ENCODE data around the gene EMILIN1.

EMILIN1 gene

DNA sequence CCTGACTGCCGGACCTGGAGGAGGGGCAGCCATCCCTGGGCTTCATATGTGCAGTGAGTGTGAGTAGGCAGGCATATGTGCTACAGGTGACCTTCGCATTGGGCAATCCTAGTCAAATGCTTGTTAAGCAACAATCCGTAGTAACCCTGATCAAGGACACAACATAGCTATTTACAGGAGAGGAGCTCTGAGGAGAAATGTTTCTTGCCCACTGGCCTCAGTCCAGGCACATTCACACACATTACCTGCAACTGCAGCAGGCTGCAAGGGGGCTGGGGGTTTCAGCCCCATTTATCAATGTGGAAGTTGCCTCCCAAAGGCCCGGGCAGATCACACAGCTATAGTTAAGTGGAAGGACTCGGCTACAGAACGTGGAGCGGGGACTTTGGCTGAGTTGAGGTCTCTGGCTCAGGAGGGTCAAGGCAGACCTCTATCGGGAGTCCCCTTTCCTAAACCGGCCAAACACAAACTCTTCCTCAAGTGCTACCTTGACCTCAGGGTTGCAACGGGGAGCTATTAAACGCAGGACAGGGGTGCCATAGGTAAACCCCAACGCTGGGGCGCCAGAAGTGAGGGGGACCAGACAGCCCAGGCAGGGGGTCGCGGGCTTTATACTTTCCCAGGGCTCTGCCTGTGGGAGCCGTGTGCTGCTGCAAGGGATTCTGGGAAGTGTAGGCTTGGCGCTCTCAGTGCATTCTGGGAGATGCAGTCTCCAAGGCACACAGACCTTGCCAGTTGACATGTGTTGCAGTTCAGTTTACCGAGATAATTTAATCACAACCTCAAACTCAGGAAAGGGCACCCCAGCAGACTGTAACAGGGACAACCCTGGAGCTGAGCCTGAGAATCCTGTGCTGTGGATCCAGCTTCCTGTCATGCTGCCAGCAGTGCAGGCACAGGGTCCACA lies 17.6 kb downstream of the EMILIN1 start:
- no peak overlapping the region for H2BK12ac ChIP-seq (ENCODE audit: low read length in 2 of 2)
- no peak overlapping the region for H3K14ac ChIP-seq (ENCODE audit: low read length in 2 of 2)
- H2BK120ac ChIP-seq (ENCODE audit: low read depth, low read length): no peak overlapping the region
- peak; percentile 59 for DNase-seq
- H4K8ac ChIP-seq (ENCODE audit: low read length): peak overlapping the region; percentile 76
- H3K4me3 ChIP-seq (ENCODE audit: insufficient read depth in 1 of 2, low read depth in 1 of 2, low read length in 2 of 2): peak overlapping the region in 1 of 2 experiments; percentile 71
- peak overlapping the region; percentile 41 for H4K91ac ChIP-seq (ENCODE audit: low read length)
- peaks cover 0 to 11% of the 10 kb centered on the region in 2 experiments for H3K27me3 ChIP-seq (ENCODE audit: control insufficient read depth in 1 of 2, insufficient read depth in 1 of 2, low read length in 2 of 2)
- peaks cover 20% of the 10 kb centered on the region for H3K4me1 ChIP-seq (ENCODE audit: control insufficient read depth, insufficient read depth, low read depth, low read length)
- no peaks in the 10 kb centered on the region for H3K79me1 ChIP-seq (replicated peaks; ENCODE audit: low read length, poor library complexity, severe bottlenecking)
- H3K9me3 ChIP-seq (ENCODE audit: control insufficient read depth, low read length): no peaks in the 10 kb centered on the region
- H3K18ac ChIP-seq (ENCODE audit: low read depth in 1 of 2, low read length in 2 of 2): peak overlapping the region in 1 of 2 experiments; percentile 61
- H3K9ac ChIP-seq (ENCODE audit: low read length): peak overlapping the region; percentile 53
- H3K36me3 ChIP-seq (ENCODE audit: control insufficient read depth in 1 of 2, insufficient read depth in 2 of 2, low read depth in 1 of 2, low read length in 2 of 2): no peaks in the 10 kb centered on the region
- H2AK5ac ChIP-seq (ENCODE audit: low read length, severe bottlenecking): no peak overlapping the region
- 42% methylated on average over 18 of the region's 18 CpGs for WGBS
- H3K4me2 ChIP-seq (ENCODE audit: low read length, poor library complexity, severe bottlenecking): peak overlapping the region; percentile 44
- no peak overlapping the region for H3K23ac ChIP-seq (ENCODE audit: low read length in 2 of 2)
- H2BK5ac ChIP-seq (ENCODE audit: low read depth, low read length, poor library complexity, severe bottlenecking): no peak overlapping the region
- no peak overlapping the region for H3K27ac ChIP-seq (ENCODE audit: low read length, poor library complexity, severe bottlenecking)
- no peak overlapping the region for H3K4ac ChIP-seq (ENCODE audit: low read depth in 1 of 2, low read length in 2 of 2)
- peak overlapping the region; percentile 46 for H2AFZ ChIP-seq (ENCODE audit: low read depth, low read length)
- H2BK15ac ChIP-seq (ENCODE audit: low read depth, poor library complexity, severe bottlenecking): no peak overlapping the region

DNA sequence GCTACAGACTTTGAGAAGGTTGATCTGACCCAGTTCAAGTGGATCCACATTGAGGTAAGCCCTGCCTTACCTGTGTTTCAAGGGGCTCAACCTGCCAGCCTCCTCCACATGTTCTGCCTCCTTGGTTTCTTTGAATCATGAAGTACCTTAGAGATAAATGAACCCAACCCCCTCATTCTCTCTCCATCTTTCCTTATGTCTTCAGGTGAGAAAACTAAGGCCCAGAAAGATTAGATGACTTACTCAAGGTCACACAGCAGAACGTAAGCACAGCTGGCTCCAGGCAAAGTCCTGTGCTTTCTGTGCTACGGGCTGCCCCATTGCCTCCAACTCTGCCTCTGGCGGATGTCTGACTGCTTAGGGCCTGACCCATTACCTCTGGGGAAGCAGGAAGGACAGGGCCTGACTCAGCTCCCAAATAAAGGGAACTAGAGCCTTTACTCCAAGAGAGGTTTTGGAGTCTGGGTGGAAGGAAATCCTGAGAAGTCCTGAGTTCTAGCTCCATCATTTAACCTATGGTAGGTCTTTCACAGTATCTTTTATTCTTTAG lies 18.4 kb downstream of the EMILIN1 start:
- Histone ChIP-seq H3K27me3 (ENCODE audit: control insufficient read depth in 1 of 2, insufficient read depth in 1 of 2, low read length in 2 of 2) (peaks cover 1 to 19% of the 10 kb centered on the region in 2 experiments), H3K36me3 (ENCODE audit: control insufficient read depth in 1 of 2, insufficient read depth in 2 of 2, low read depth in 1 of 2, low read length in 2 of 2) (no peaks in the 10 kb centered on the region)

DNA sequence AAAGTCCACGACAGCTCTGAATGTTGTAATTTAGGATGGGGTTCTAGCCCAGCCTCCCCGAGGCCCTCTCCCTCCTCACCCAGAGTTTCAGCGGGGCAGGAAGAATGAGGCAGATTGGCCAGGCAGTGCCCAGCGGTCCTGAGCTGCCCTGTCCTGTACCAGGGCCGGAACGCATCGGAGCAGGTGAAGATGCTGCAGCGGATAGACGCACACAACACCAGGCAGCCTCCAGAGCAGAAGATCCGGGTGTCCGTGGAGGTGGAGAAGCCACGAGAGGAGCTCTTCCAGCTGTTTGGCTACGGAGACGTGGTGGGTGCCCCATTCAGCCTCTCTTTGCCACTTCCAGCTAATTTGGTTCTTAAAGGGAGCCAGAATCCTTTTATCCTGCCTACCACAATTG lies 18.9 kb downstream of the EMILIN1 start:
- no peak overlapping the region for H2BK12ac ChIP-seq (ENCODE audit: low read length in 2 of 2)
- H3K18ac ChIP-seq (ENCODE audit: low read depth in 1 of 2, low read length in 2 of 2): no peak overlapping the region
- H3K9me3 ChIP-seq (ENCODE audit: control insufficient read depth, low read length): no peaks in the 10 kb centered on the region
- WGBS: 91% methylated on average over 14 of the region's 14 CpGs
- DNase-seq: no peak
- no peak overlapping the region for H4K8ac ChIP-seq (ENCODE audit: low read length)
- H3K14ac ChIP-seq (ENCODE audit: low read length in 2 of 2): no peak overlapping the region
- no peak overlapping the region for H2BK120ac ChIP-seq (ENCODE audit: low read depth, low read length)
- H3K4me2 ChIP-seq (ENCODE audit: low read length, poor library complexity, severe bottlenecking): no peak overlapping the region
- H2AFZ ChIP-seq (ENCODE audit: low read depth, low read length): no peak overlapping the region
- H3K4me1 ChIP-seq (ENCODE audit: control insufficient read depth, insufficient read depth, low read depth, low read length): peaks cover 20% of the 10 kb centered on the region
- H3K79me1 ChIP-seq (replicated peaks; ENCODE audit: low read length, poor library complexity, severe bottlenecking): no peaks in the 10 kb centered on the region
- peaks cover 6 to 24% of the 10 kb centered on the region in 2 experiments for H3K27me3 ChIP-seq (ENCODE audit: control insufficient read depth in 1 of 2, insufficient read depth in 1 of 2, low read length in 2 of 2)
- H2BK5ac ChIP-seq (ENCODE audit: low read depth, low read length, poor library complexity, severe bottlenecking): no peak overlapping the region
- H3K36me3 ChIP-seq (ENCODE audit: control insufficient read depth in 1 of 2, insufficient read depth in 2 of 2, low read depth in 1 of 2, low read length in 2 of 2): no peaks in the 10 kb centered on the region
- no peak overlapping the region for H2BK15ac ChIP-seq (ENCODE audit: low read depth, poor library complexity, severe bottlenecking)
- H3K4me3 ChIP-seq (ENCODE audit: insufficient read depth in 1 of 2, low read depth in 1 of 2, low read length in 2 of 2): no peak overlapping the region
- H3K9ac ChIP-seq (ENCODE audit: low read length): no peak overlapping the region
- no peak overlapping the region for H4K91ac ChIP-seq (ENCODE audit: low read length)
- no peak overlapping the region for H3K23ac ChIP-seq (ENCODE audit: low read length in 2 of 2)
- H3K4ac ChIP-seq (ENCODE audit: low read depth in 1 of 2, low read length in 2 of 2): no peak overlapping the region
- no peak overlapping the region for H2AK5ac ChIP-seq (ENCODE audit: low read length, severe bottlenecking)
- H3K27ac ChIP-seq (ENCODE audit: low read length, poor library complexity, severe bottlenecking): no peak overlapping the region

More for the DNA sequence above, 18.4 kb downstream of the EMILIN1 start:
- no peak overlapping the region for H3K9ac ChIP-seq (ENCODE audit: low read length)
- no peak overlapping the region for H3K4me3 ChIP-seq (ENCODE audit: insufficient read depth in 1 of 2, low read depth in 1 of 2, low read length in 2 of 2)
- H3K79me1 ChIP-seq (replicated peaks; ENCODE audit: low read length, poor library complexity, severe bottlenecking): no peaks in the 10 kb centered on the region
- no peak overlapping the region for H3K27ac ChIP-seq (ENCODE audit: low read length, poor library complexity, severe bottlenecking)
- H2BK5ac ChIP-seq (ENCODE audit: low read depth, low read length, poor library complexity, severe bottlenecking): no peak overlapping the region
- no peak overlapping the region for H4K8ac ChIP-seq (ENCODE audit: low read length)
- peaks cover 20% of the 10 kb centered on the region for H3K4me1 ChIP-seq (ENCODE audit: control insufficient read depth, insufficient read depth, low read depth, low read length)
- no peak overlapping the region for H3K18ac ChIP-seq (ENCODE audit: low read depth in 1 of 2, low read length in 2 of 2)
- DNase-seq: no peak
- no peaks in the 10 kb centered on the region for H3K9me3 ChIP-seq (ENCODE audit: control insufficient read depth, low read length)
- H2BK12ac ChIP-seq (ENCODE audit: low read length in 2 of 2): no peak overlapping the region
- no peak overlapping the region for H3K4ac ChIP-seq (ENCODE audit: low read depth in 1 of 2, low read length in 2 of 2)
- no peak overlapping the region for H3K4me2 ChIP-seq (ENCODE audit: low read length, poor library complexity, severe bottlenecking)
- H2BK120ac ChIP-seq (ENCODE audit: low read depth, low read length): no peak overlapping the region
- WGBS: 87% methylated on average over 3 of the region's 3 CpGs
- no peak overlapping the region for H2AFZ ChIP-seq (ENCODE audit: low read depth, low read length)
- H2AK5ac ChIP-seq (ENCODE audit: low read length, severe bottlenecking): no peak overlapping the region
- H4K91ac ChIP-seq (ENCODE audit: low read length): no peak overlapping the region
- H2BK15ac ChIP-seq (ENCODE audit: low read depth, poor library complexity, severe bottlenecking): no peak overlapping the region
- H3K23ac ChIP-seq (ENCODE audit: low read length in 2 of 2): no peak overlapping the region
- H3K14ac ChIP-seq (ENCODE audit: low read length in 2 of 2): no peak overlapping the region

DNA sequence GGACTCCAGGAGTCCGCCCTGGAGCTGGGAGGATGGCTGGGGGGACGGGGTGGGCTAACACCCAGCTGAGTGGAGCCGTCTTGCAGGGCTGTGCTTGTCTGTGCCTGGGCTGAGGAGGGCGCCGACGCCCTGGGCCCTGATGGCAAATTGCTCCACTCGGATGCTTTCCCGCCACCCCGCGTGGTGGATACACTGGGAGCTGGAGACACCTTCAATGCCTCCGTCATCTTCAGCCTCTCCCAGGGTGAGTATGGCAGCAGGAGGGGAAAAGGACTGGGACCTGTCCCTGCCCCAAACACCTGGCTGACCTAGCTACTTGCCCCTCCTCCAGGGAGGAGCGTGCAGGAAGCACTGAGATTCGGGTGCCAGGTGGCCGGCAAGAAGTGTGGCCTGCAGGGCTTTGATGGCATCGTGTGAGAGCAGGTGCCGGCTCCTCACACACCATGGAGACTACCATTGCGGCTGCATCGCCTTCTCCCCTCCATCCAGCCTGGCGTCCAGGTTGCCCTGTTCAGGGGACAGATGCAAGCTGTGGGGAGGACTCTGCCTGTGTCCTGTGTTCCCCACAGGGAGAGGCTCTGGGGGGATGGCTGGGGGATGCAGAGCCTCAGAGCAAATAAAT lies 21.0 kb downstream of the EMILIN1 start:
- H3K23ac ChIP-seq (ENCODE audit: low read length in 2 of 2): no peak overlapping the region
- H3K18ac ChIP-seq (ENCODE audit: low read depth in 1 of 2, low read length in 2 of 2): no peak overlapping the region
- H2BK15ac ChIP-seq (ENCODE audit: low read depth, poor library complexity, severe bottlenecking): no peak overlapping the region
- H3K9ac ChIP-seq (ENCODE audit: low read length): no peak overlapping the region
- H3K27ac ChIP-seq (ENCODE audit: low read length, poor library complexity, severe bottlenecking): no peak overlapping the region
- H3K79me1 ChIP-seq (replicated peaks; ENCODE audit: low read length, poor library complexity, severe bottlenecking): no peaks in the 10 kb centered on the region
- H3K27me3 ChIP-seq (ENCODE audit: control insufficient read depth in 1 of 2, insufficient read depth in 1 of 2, low read length in 2 of 2): peaks cover 9 to 38% of the 10 kb centered on the region in 2 experiments
- H2BK5ac ChIP-seq (ENCODE audit: low read depth, low read length, poor library complexity, severe bottlenecking): no peak overlapping the region
- 85% methylated on average over 16 of the region's 19 CpGs for WGBS
- no peaks in the 10 kb centered on the region for H3K9me3 ChIP-seq (ENCODE audit: control insufficient read depth, low read length)
- H4K8ac ChIP-seq (ENCODE audit: low read length): no peak overlapping the region
- H3K14ac ChIP-seq (ENCODE audit: low read length in 2 of 2): peak overlapping the region in 1 of 2 experiments; percentile 23
- no peak overlapping the region for H3K4ac ChIP-seq (ENCODE audit: low read depth in 1 of 2, low read length in 2 of 2)
- no peak overlapping the region for H2BK12ac ChIP-seq (ENCODE audit: low read length in 2 of 2)
- H3K4me2 ChIP-seq (ENCODE audit: low read length, poor library complexity, severe bottlenecking): no peak overlapping the region
- H4K91ac ChIP-seq (ENCODE audit: low read length): no peak overlapping the region
- no peak overlapping the region for H2AFZ ChIP-seq (ENCODE audit: low read depth, low read length)
- H3K4me1 ChIP-seq (ENCODE audit: control insufficient read depth, insufficient read depth, low read depth, low read length): peaks cover 7% of the 10 kb centered on the region
- no peak for DNase-seq
- H2BK120ac ChIP-seq (ENCODE audit: low read depth, low read length): no peak overlapping the region
- no peak overlapping the region for H3K4me3 ChIP-seq (ENCODE audit: insufficient read depth in 1 of 2, low read depth in 1 of 2, low read length in 2 of 2)
- H3K36me3 ChIP-seq (ENCODE audit: control insufficient read depth in 1 of 2, insufficient read depth in 2 of 2, low read depth in 1 of 2, low read length in 2 of 2): no peaks in the 10 kb centered on the region
- no peak overlapping the region for H2AK5ac ChIP-seq (ENCODE audit: low read length, severe bottlenecking)

Measured in mesenchymal stem cell (in vitro differentiated cells and primary cell).